ENCODE results near the gene UCN2.

Gene UCN2

GRCh38 chr3:48563382-48563918 lies at the start of gene UCN2:
UCN2 (minus strand) TSS chr3:48563781; CDS start chr3:48563124, 657 bp downstream.
- H3K27me3 Mint-ChIP-seq = no peaks in the 10 kb centered on the region
- no peaks in the 10 kb centered on the region for H3K36me3 Mint-ChIP-seq
- no peak within 1 kb of the TSS for H3K27ac Mint-ChIP-seq
- no peaks in the 10 kb centered on the region for H3K9me3 Mint-ChIP-seq (ENCODE audit: low read depth)
- H3K4me1 Mint-ChIP-seq (ENCODE audit: low read depth) = peaks cover 3% of the 10 kb centered on the region
- no peak within 1 kb of the TSS for H3K4me3 Mint-ChIP-seq

- no peaks in the 10 kb centered on the region for H3K27me3 Mint-ChIP-seq
- H3K27ac Mint-ChIP-seq = no peak overlapping the region
- peaks cover 22% of the 10 kb centered on the region for H3K4me1 Mint-ChIP-seq (ENCODE audit: low read depth)
- H3K4me3 Mint-ChIP-seq = no peak overlapping the region
- H3K9me3 Mint-ChIP-seq (ENCODE audit: low read depth) = peaks cover 4% of the 10 kb centered on the region
- peaks cover 6% of the 10 kb centered on the region for H3K36me3 Mint-ChIP-seq
These were observed 48.7 kb upstream of the UCN2 start for GRCh38 chr3:48612309-48612708.

- Mint-ChIP-seq H3K27ac (peak within 1 kb of the TSS; percentile 97), H3K36me3 (peaks cover 3% of the 10 kb centered on the region), H3K27me3 (no peaks in the 10 kb centered on the region), H3K4me1 (ENCODE audit: low read depth) (peaks cover 21% of the 10 kb centered on the region), H3K4me3 (peak within 1 kb of the TSS; percentile 99), H3K9me3 (ENCODE audit: low read depth) (no peaks in the 10 kb centered on the region)
These were observed 45.8 kb upstream of the UCN2 start, which contains the start of gene UQCRC1 for GRCh38 chr3:48609088-48610005. UQCRC1 (minus strand) TSS chr3:48609646; CDS start chr3:48609620, 26 bp downstream.

- Mint-ChIP-seq H3K9me3 (ENCODE audit: low read depth) (no peaks in the 10 kb centered on the region), H3K27me3 (no peaks in the 10 kb centered on the region), H3K4me1 (ENCODE audit: low read depth) (peaks cover 14% of the 10 kb centered on the region), H3K4me3 (no peak overlapping the region), H3K27ac (no peak overlapping the region), H3K36me3 (peaks cover 3% of the 10 kb centered on the region)
These were observed 43.9 kb upstream of the UCN2 start for GRCh38 chr3:48607519-48607918.

GRCh38 chr3:48601622-48601994 lies 38.0 kb upstream of the UCN2 start:
- Mint-ChIP-seq H3K27ac (no peak overlapping the region), H3K4me1 (ENCODE audit: low read depth) (peaks cover 4% of the 10 kb centered on the region), H3K4me3 (no peak overlapping the region), H3K9me3 (ENCODE audit: low read depth) (no peaks in the 10 kb centered on the region), H3K27me3 (no peaks in the 10 kb centered on the region), H3K36me3 (peaks cover 4% of the 10 kb centered on the region)

GRCh38 chr3:48600711-48601621 lies 37.4 kb upstream of the UCN2 start:
- H3K27ac Mint-ChIP-seq = no peak overlapping the region
- H3K9me3 Mint-ChIP-seq (ENCODE audit: low read depth) = no peaks in the 10 kb centered on the region
- peaks cover 4% of the 10 kb centered on the region for H3K36me3 Mint-ChIP-seq
- H3K4me1 Mint-ChIP-seq (ENCODE audit: low read depth) = peaks cover 7% of the 10 kb centered on the region
- peaks cover 2% of the 10 kb centered on the region for H3K27me3 Mint-ChIP-seq
- no peak overlapping the region for H3K4me3 Mint-ChIP-seq

- H3K36me3 Mint-ChIP-seq = peaks cover 4% of the 10 kb centered on the region
- no peak overlapping the region for H3K27ac Mint-ChIP-seq
- no peak overlapping the region for H3K4me3 Mint-ChIP-seq
- H3K4me1 Mint-ChIP-seq (ENCODE audit: low read depth) = peaks cover 8% of the 10 kb centered on the region
- no peaks in the 10 kb centered on the region for H3K9me3 Mint-ChIP-seq (ENCODE audit: low read depth)
- H3K27me3 Mint-ChIP-seq = peaks cover 2% of the 10 kb centered on the region
These were observed 36.1 kb upstream of the UCN2 start for GRCh38 chr3:48599509-48600285.

- Mint-ChIP-seq H3K4me1 (ENCODE audit: low read depth) (peaks cover 8% of the 10 kb centered on the region), H3K27ac (no peak overlapping the region), H3K9me3 (ENCODE audit: low read depth) (no peaks in the 10 kb centered on the region), H3K36me3 (peaks cover 4% of the 10 kb centered on the region), H3K4me3 (no peak overlapping the region), H3K27me3 (peaks cover 2% of the 10 kb centered on the region)
These were observed 35.5 kb upstream of the UCN2 start for GRCh38 chr3:48599077-48599501.

- H3K27me3 Mint-ChIP-seq = peaks cover 2% of the 10 kb centered on the region
- H3K9me3 Mint-ChIP-seq (ENCODE audit: low read depth) = no peaks in the 10 kb centered on the region
- peaks cover 8% of the 10 kb centered on the region for H3K4me1 Mint-ChIP-seq (ENCODE audit: low read depth)
- H3K27ac Mint-ChIP-seq = no peak overlapping the region
- H3K4me3 Mint-ChIP-seq = no peak overlapping the region
- peaks cover 4% of the 10 kb centered on the region for H3K36me3 Mint-ChIP-seq
These were observed 34.9 kb upstream of the UCN2 start for GRCh38 chr3:48598323-48599076.

- Mint-ChIP-seq H3K4me1 (ENCODE audit: low read depth) (peaks cover 8% of the 10 kb centered on the region), H3K4me3 (no peak overlapping the region), H3K27me3 (peaks cover 6% of the 10 kb centered on the region), H3K9me3 (ENCODE audit: low read depth) (no peaks in the 10 kb centered on the region), H3K36me3 (peaks cover 4% of the 10 kb centered on the region), H3K27ac (peak overlapping the region; percentile 64)
These were observed 33.8 kb upstream of the UCN2 start for GRCh38 chr3:48597408-48597800.

GRCh38 chr3:48596676-48597407 lies 33.3 kb upstream of the UCN2 start:
- no peaks in the 10 kb centered on the region for H3K9me3 Mint-ChIP-seq (ENCODE audit: low read depth)
- peaks cover 6% of the 10 kb centered on the region for H3K27me3 Mint-ChIP-seq
- H3K4me1 Mint-ChIP-seq (ENCODE audit: low read depth) = peaks cover 8% of the 10 kb centered on the region
- H3K4me3 Mint-ChIP-seq = no peak overlapping the region
- H3K27ac Mint-ChIP-seq = no peak overlapping the region
- peaks cover 4% of the 10 kb centered on the region for H3K36me3 Mint-ChIP-seq

- Mint-ChIP-seq H3K9me3 (ENCODE audit: low read depth) (no peaks in the 10 kb centered on the region), H3K4me1 (ENCODE audit: low read depth) (peaks cover 8% of the 10 kb centered on the region), H3K27me3 (peaks cover 6% of the 10 kb centered on the region), H3K4me3 (peak overlapping the region; percentile 17), H3K36me3 (peaks cover 4% of the 10 kb centered on the region), H3K27ac (no peak overlapping the region)
These were observed 32.6 kb upstream of the UCN2 start for GRCh38 chr3:48596157-48596556.

GRCh38 chr3:48595526-48596121 lies 32.0 kb upstream of the UCN2 start:
- peaks cover 8% of the 10 kb centered on the region for H3K4me1 Mint-ChIP-seq (ENCODE audit: low read depth)
- peaks cover 6% of the 10 kb centered on the region for H3K36me3 Mint-ChIP-seq
- no peaks in the 10 kb centered on the region for H3K9me3 Mint-ChIP-seq (ENCODE audit: low read depth)
- H3K27ac Mint-ChIP-seq = no peak overlapping the region
- no peak overlapping the region for H3K4me3 Mint-ChIP-seq
- H3K27me3 Mint-ChIP-seq = peaks cover 9% of the 10 kb centered on the region

Data from activated naive CD8-positive, alpha-beta T cell (primary cell).